GM18907 (cell line): ENCODE measurements around the gene TSPAN1.
"Not testable (repeated sequence)": the region's sequence is repeated elsewhere in the genome, so short reads cannot be mapped to it uniquely, and the experiment has no call there.

Source experiments
- ATAC-seq: cut with Tn5 transposase; IDR thresholded peaks from one replicate; pipeline ENCODE4 v1.9.1; 2021; ENCODE audit warnings: mild to moderate bottlenecking, moderate library complexity; ENCODE audit not compliant: unreplicated experiment

Gene TSPAN1

DNA sequence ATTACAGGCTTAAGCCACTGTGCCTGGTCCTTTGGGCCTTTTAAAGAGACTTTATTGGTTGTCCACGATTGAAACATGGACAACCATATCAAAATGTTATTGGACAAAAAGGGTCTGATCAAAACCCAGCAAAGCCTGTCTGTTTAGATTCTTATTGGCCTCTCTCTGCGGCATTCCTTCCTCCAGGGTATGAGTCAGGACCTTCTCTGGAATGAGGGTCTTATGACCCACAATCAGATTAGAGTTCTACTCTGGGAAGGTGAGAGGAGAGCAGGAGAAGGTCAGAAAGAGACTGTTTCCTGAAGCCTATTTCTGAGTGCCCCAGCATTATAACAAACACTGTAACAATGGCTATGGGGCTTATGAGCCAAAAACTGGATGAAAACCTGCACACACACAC, 36.2 kb downstream of the TSPAN1 start:
- no peak for ATAC-seq

- no peak for ATAC-seq
These were observed 40.6 kb downstream of the TSPAN1 start for GRCh38 chr1:46215504-46215903.

DNA sequence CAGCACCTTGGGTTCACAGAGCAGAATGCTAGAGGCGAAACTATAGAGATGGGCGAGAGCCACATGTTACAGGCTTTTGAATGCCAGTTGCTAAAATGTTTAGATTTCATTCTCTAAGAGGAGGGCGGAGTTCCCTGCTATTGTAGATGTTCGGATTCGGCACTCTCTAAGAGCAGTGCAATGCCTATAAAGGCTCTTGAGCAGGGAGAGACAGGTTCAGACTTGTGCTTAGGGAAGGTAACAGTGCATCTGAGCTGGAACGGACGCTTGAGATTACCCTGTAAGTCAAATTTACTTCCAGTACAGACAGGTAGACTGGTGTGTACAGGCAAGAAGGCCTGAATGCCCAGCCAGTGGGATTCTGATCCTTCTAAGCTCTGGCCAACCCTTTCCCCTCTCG, 43.6 kb downstream of the TSPAN1 start:
- ATAC-seq = no peak

- ATAC-seq = no peak
These were observed 44.9 kb downstream of the TSPAN1 start for GRCh38 chr1:46219551-46220520.

DNA sequence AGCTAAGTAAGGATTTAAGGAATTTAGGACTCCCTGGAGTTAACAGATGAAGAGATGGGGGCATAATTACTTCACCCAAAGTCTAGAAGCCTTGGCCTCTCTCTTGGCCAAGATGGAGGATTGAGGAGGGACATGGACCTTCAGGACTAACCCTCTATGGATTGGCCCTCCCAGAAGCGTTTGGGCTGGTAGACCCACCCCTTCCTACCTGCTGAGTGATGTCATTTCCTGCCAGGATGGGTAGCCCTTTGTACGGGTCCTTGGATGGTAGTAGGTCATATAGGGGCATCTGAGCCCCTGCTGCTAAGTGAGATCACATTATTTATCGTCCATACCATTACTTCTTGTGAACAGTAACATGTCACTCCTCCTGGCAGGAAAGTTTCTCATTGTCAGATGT, 45.9 kb downstream of the TSPAN1 start:
- no peak for ATAC-seq

GRCh38 chr1:46221749-46222148, 46.9 kb downstream of the TSPAN1 start:
- no peak for ATAC-seq

DNA sequence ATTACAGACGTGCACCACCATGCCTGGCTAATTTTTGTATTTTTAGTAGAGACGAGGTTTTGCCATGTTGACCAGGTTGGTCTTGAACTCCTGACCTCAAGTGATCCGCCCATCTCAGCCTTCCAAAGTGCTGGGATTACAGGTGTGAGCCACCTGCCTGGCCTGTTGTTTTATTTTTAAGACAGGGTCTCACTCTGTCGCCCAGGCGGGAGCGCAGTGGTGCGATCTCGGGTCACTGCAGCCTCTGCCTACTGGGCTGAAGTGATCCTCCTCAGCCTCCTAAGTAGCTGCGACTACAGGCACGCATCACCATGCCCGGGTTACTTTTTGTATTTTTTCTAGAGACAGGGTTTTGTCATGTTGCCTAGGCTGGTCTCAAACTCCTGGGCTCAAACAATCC, 48.2 kb downstream of the TSPAN1 start:
- ATAC-seq = not testable (repeated sequence)

- ATAC-seq = peak; percentile 66
These were observed 48.6 kb downstream of the TSPAN1 start for GRCh38 chr1:46223472-46223943.

DNA sequence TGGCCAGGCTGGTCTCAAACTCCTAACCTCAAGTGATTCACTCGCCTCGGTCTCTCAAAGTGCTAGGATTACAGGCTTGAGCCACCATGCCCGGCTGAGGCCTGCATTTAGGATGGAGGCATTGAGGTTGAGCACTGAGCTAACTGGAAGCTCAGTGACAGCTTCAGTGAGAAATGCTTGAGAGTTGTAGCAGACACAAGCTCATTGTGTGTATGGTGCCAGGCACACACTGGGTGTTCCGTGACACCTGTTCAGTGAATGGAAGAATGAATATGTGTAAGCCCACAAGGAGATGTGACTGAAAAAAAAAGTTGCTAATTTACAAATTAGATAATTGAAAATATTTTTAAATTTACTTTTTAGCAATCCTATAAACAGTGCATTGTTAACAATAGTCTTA, 50.1 kb downstream of the TSPAN1 start:
- no peak for ATAC-seq

DNA sequence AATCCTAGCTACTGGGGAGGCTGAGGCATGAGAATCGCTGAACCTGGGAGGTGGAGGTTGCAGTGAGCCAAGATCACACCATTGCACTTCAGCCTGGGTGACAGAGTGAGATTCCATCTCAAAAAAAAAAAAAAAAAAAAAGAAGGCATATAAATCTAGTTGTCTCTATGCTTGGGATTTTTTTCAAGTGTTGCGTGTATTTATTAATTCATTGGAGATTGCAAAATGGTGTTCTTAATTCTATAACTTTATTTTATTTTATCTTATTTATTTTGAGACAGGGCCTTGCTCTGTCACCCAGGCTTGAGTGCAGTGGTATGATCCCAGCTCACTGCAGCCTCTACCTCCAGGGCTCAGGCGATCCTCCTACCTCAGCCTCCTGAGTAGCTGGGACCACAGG, 56.3 kb downstream of the TSPAN1 start:
- not testable (repeated sequence) for ATAC-seq
